Esophagus squamous epithelium (tissue), 5 donors: ENCODE measurements around the gene KAZN. TPM values are rescaled to one million over a fixed set of nuclear protein-coding genes. Genes with fewer than 3 reads are reported as not detected.

Experiments
- DNase-seq: peaks from one replicate; lab custom pipeline; 2025; lab: John Stamatoyannopoulos, UW
- H3K27ac ChIP-seq, 4 donors: fragments of 200-600 bp; sonication (generic); one replicate each; pipeline ENCODE4 v1.5.1; 2016 to 2019; ENCODE audit warnings: mild to moderate bottlenecking in 1 of 4
- H3K27me3 ChIP-seq, 4 donors: fragments of 200-600 bp; sonication (generic); 1 replicate in 3 of 4; 2 replicates in 1 of 4; pipeline versions ENCODE4 v1.5.1 to v1.6.0; 2017 to 2021; ENCODE audit warnings: antibody characterized with exemption in 1 of 4
- H3K36me3 ChIP-seq, 3 donors: fragments of 200-600 bp; sonication (generic); one replicate each; pipeline ENCODE4 v1.5.1; 2016 to 2019
- H3K4me1 ChIP-seq, 3 donors: fragments of 200-600 bp; sonication (generic); one replicate each; pipeline ENCODE4 v1.5.1; 2017 to 2019
- H3K4me3 ChIP-seq, 4 donors: fragments of 200-600 bp; sonication (generic); 1 replicate in 3 of 4; 2 replicates in 1 of 4; pipeline ENCODE4 v1.5.1; 2016 to 2019; ENCODE audit warnings: mild to moderate bottlenecking in 2 of 4, moderate library complexity in 1 of 4
- H3K9me3 ChIP-seq, 3 donors: fragments of 200-600 bp; sonication (generic); one replicate each; pipeline ENCODE4 v1.5.1; 2016 to 2019
- CTCF ChIP-seq, 6 experiments: fragments of 450-650 bp in 4 of 6; fragments of 200-600 bp in 2 of 6; sonication (generic) in 2 of 6; IDR thresholded peaks; one replicate each; pipeline ENCODE4 v1.5.1; 2016 to 2019; ENCODE audit warnings: antibody characterized with exemption in 6 of 6, mild to moderate bottlenecking in 4 of 6, moderate library complexity in 4 of 6
- POLR2A ChIP-seq, 4 donors: fragments of 450-650 bp; IDR thresholded peaks; one replicate each; pipeline ENCODE4 v1.6.1; 2017; ENCODE audit warnings: antibody characterized with exemption in 4 of 4, mild to moderate bottlenecking in 4 of 4, moderate library complexity in 3 of 4
- WGBS, 2 donors: methylation state at CpG; one replicate each; pipeline ENCODE4 v1.1.5; 2018; 5-methylcytosine and 5-hydroxymethylcytosine counted together
- intact Hi-C: fragments of 100-400 bp; cut with DNase I; formaldehyde crosslinking; loops from one replicate; pipeline ENCODE4 v1.15.0; 2022
- total RNA-seq, 4 donors: library from RNA; depleted of rRNA; stranded (reverse); fragments of >200 nt; gene quantifications; one replicate each; pipeline ENCODE4 v1.1.0, GENCODE V29; 2016
- donor health status: DM: yes; HTN: yes; CAD: no.

The KAZN gene
- total RNA-seq, 4 donors from 2014 or later, result 25.0 to 54.5 (median 30.8) TPM

- Histone ChIP-seq H3K36me3 (no peaks in the 10 kb centered on the region), H3K4me3 (no peak overlapping the region), H3K4me1 (no peaks in the 10 kb centered on the region), H3K9me3 (no peaks in the 10 kb centered on the region), H3K27me3 (no peaks in the 10 kb centered on the region), H3K27ac (no peak overlapping the region)
- intact Hi-C loops, result no loop called here
- no peak for DNase-seq
- no peak for TF ChIP-seq POLR2A (IDR thresholded peaks at IDR 0.05)
- no peak for TF ChIP-seq CTCF (IDR thresholded peaks at IDR 0.05)
- WGBS, 2 donors, result 81 to 92% methylated on average over 5 of the region's 5 CpGs
Measured at GRCh38 chr1:14567903-14568302, 30.6 kb upstream of the KAZN start.

GRCh38 chr1:14568716-14569355, 29.6 kb upstream of the KAZN start:
- intact Hi-C loops, result no loop called here
- 74 to 86% methylated on average over 7 to 8 of the region's 8 CpGs for WGBS, 2 donors
- Histone ChIP-seq H3K4me1 (no peaks in the 10 kb centered on the region), H3K36me3 (no peaks in the 10 kb centered on the region), H3K9me3 (no peaks in the 10 kb centered on the region), H3K27me3 (no peaks in the 10 kb centered on the region), H3K4me3 (no peak overlapping the region), H3K27ac (no peak overlapping the region)
- no peak for TF ChIP-seq CTCF (IDR thresholded peaks at IDR 0.05)
- no peak for TF ChIP-seq POLR2A (IDR thresholded peaks at IDR 0.05)
- DNase-seq, result no peak

- no peak overlapping the region for H3K27ac ChIP-seq
- H3K36me3 ChIP-seq, result no peaks in the 10 kb centered on the region
- no peaks in the 10 kb centered on the region for H3K9me3 ChIP-seq
- TF ChIP-seq CTCF (IDR thresholded peaks at IDR 0.05) (no peak), POLR2A (IDR thresholded peaks at IDR 0.05) (no peak)
- H3K4me1 ChIP-seq, result no peaks in the 10 kb centered on the region
- H3K27me3 ChIP-seq, result no peaks in the 10 kb centered on the region
- no peak overlapping the region for H3K4me3 ChIP-seq
- intact Hi-C loops, result no loop called here
- no peak for DNase-seq
- 42 to 47% methylated on average over 9 of the region's 9 CpGs for WGBS, 2 donors
Measured at GRCh38 chr1:14570514-14570913, 28.0 kb upstream of the KAZN start.

- no peak overlapping the region for H3K27ac ChIP-seq
- TF ChIP-seq CTCF (IDR thresholded peaks at IDR 0.05) (peak in 2 of 6 experiments; percentile 14 to 35), POLR2A (IDR thresholded peaks at IDR 0.05) (no peak)
- H3K4me1 ChIP-seq, result no peaks in the 10 kb centered on the region
- no peak for DNase-seq
- 81 to 87% methylated on average over 11 to 16 of the region's 17 CpGs for WGBS, 2 donors
- no peaks in the 10 kb centered on the region for H3K9me3 ChIP-seq
- H3K4me3 ChIP-seq, result no peak overlapping the region
- H3K36me3 ChIP-seq, result no peaks in the 10 kb centered on the region
- no peaks in the 10 kb centered on the region for H3K27me3 ChIP-seq
- intact Hi-C loops, result no loop called here
Measured at GRCh38 chr1:14571810-14572767, 26.4 kb upstream of the KAZN start.

- TF ChIP-seq POLR2A (IDR thresholded peaks at IDR 0.05) (no peak), CTCF (IDR thresholded peaks at IDR 0.05) (no peak)
- H3K4me1 ChIP-seq, result no peaks in the 10 kb centered on the region
- 89 to 96% methylated on average over 4 of the region's 4 CpGs for WGBS, 2 donors
- no peak overlapping the region for H3K4me3 ChIP-seq
- H3K36me3 ChIP-seq, result no peaks in the 10 kb centered on the region
- no peak overlapping the region for H3K27ac ChIP-seq
- no peak for DNase-seq
- intact Hi-C loops, result no loop called here
- no peaks in the 10 kb centered on the region for H3K9me3 ChIP-seq
- H3K27me3 ChIP-seq, result no peaks in the 10 kb centered on the region
Measured at GRCh38 chr1:14572861-14573260, 25.6 kb upstream of the KAZN start.
